Lower lobe of right lung (tissue), 2 donors: Measurements from ENCODE around the gene TTI1. TPM values are rescaled to one million over a fixed set of nuclear protein-coding genes. Genes with fewer than 3 reads are reported as not detected.

ENCODE experiments used
- ATAC-seq, 2 donors: fragments of 200-7000 bp; cut with Tn5 transposase; one replicate each; pipeline ENCODE4 v1.9.1; 2020 to 2022; ENCODE audit warnings: mild to moderate bottlenecking in 2 of 2, moderate library complexity in 2 of 2
- DNase-seq: peaks from one replicate; pipeline ENCODE4 v3.0.0-alpha.2; 2020
- H3K27ac ChIP-seq: fragments of 200-600 bp; one replicate; pipeline ENCODE4 v1.8.0; 2022
- H3K27me3 ChIP-seq: fragments of 200-600 bp; one replicate; pipeline ENCODE4 v1.8.0; 2022; ENCODE audit warnings: low read depth
- H3K36me3 ChIP-seq: fragments of 200-600 bp; one replicate; pipeline ENCODE4 v1.8.0; 2022; ENCODE audit warnings: mild to moderate bottlenecking
- H3K4me1 ChIP-seq: fragments of 200-600 bp; one replicate; pipeline ENCODE4 v1.8.0; 2022
- H3K4me3 ChIP-seq: fragments of 200-600 bp; one replicate; pipeline ENCODE4 v1.8.0; 2022; ENCODE audit warnings: mild to moderate bottlenecking
- H3K9me3 ChIP-seq: fragments of 200-600 bp; one replicate; pipeline ENCODE4 v1.8.0; 2022
- CTCF ChIP-seq: fragments of 200-600 bp; IDR thresholded peaks from one replicate; pipeline ENCODE4 v1.8.0; 2022; ENCODE audit warnings: antibody characterized with exemption, mild to moderate bottlenecking
- intact Hi-C: fragments of 100-400 bp; cut with DNase I; formaldehyde crosslinking; loops from one replicate; pipeline ENCODE4 v1.11.0; 2022
- total RNA-seq: library from RNA; stranded (reverse); fragmentation: NEBNext Ultra II Directional; extraction: Animal tissue kit (Norgen Biotek cat#: 25700); gene quantifications from one replicate; pipeline ENCODE4 v1.2.1, GENCODE V29; 2021
- donor health status: DM: no; HTN: yes; CAD: no; lungs with severe emphysema.

Gene TTI1
- total RNA-seq, 1 donor from 2014 or later = 16.7 TPM

GRCh38 chr20:37934634-37935375, 98.5 kb downstream of the TTI1 start:
- Histone ChIP-seq H3K4me1 (no peaks in the 10 kb centered on the region), H3K9me3 (no peaks in the 10 kb centered on the region), H3K36me3 (no peaks in the 10 kb centered on the region), H3K27me3 (no peaks in the 10 kb centered on the region), H3K27ac (no peak overlapping the region), H3K4me3 (no peak overlapping the region)
- TF ChIP-seq CTCF = no peak
- ATAC-seq (no peak), DNase-seq (no peak)
- intact Hi-C loops = no loop called here

DNA sequence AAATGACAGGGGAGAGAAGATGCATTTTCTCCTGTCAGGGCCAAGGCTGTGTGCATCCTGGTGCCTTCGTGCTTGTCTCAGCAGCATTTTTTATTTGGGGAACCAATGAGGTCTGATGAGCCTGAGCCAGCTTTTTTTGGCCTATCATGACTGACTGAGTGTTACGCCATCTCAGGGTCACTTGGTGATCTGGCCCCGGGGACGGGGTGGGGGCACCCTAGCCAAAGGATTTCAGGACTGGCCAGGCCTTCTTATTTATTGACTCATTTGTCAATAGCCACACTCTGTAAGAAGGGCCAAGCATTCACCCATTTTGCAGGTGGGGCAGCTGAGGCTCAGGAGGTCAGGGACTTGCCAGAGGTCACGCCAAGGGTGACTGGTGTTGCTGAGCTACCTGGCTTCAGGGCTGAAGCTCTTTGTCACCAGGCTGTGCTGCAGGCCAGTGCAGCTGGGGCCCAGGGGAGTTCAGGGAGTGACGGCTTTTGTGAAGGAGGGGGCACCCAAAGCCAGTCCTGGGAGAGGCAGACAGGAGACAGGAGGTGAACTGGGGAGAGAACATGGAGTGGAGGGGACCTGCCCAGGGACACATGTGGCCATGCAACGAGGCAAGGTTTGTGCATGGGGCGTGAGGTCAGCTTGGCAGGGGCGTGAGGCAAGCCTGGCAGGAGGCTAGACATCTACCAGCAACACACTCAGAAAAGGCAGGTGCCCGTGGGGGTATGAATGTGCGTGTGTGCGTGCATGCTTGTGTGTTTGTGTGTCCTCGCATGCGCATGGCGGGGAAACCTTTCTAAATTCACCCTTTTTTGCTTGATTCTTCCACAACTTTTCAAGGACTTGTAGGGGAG, 99.2 kb downstream of the TTI1 start:
- ATAC-seq (no peak), DNase-seq (no peak)
- H3K4me1 ChIP-seq = no peaks in the 10 kb centered on the region
- H3K27me3 ChIP-seq = no peaks in the 10 kb centered on the region
- no peaks in the 10 kb centered on the region for H3K36me3 ChIP-seq
- no peaks in the 10 kb centered on the region for H3K9me3 ChIP-seq
- intact Hi-C loops = no loop called here
- TF ChIP-seq CTCF = no peak
- no peak overlapping the region for H3K27ac ChIP-seq
- H3K4me3 ChIP-seq = no peak overlapping the region

Other genes starting within 250 kb of the TTI1 start
- gene VSTM2L, start 130.3 kb downstream of the TTI1 start, total RNA-seq = 14.1 TPM
- gene RPRD1B, start 290 bp upstream of the TTI1 start, total RNA-seq = 25.6 TPM
- gene TGM2, start 131.8 kb upstream of the TTI1 start, total RNA-seq = 362 TPM
- gene KIAA1755, start 227.3 kb upstream of the TTI1 start, total RNA-seq = 1.3 TPM